Retina (tissue), 1 donor: ENCODE data around the gene TRMT112.

Experiments used
- DNase-seq: peaks from one replicate; pipeline ENCODE4 v3.0.0-alpha.2; 2016

TRMT112 gene

GRCh38 chr11:64290352-64291261 lies 26.8 kb downstream of the TRMT112 start:
- no peak for DNase-seq

DNA sequence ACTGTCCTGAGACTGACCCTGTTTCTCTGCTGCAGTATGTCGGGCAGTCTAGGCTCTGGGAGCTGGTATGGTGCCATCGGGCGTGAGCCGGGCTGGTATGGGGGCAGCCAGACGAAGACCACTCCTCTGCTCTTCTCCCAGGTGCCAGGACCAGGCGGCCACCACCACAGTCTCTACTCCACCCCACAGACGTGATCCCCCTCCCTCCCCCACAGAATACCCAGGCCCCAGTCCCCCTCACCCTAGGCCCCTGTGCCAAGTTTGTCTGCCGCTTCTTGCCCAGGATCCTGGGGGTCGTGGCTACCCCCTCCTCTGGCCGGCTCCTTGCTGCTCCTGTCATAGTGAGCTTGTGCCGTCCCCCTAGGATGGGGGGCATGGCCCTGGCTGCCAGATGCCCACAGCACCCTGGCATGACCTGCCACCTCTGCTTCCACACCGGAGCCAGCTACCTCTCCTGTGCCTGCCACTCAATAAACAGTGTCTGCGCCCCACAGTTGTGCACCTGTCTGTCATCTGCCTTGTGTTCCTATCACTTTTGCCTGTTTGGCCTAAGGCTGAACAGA lies 28.3 kb downstream of the TRMT112 start:
- DNase-seq, result no peak

DNA sequence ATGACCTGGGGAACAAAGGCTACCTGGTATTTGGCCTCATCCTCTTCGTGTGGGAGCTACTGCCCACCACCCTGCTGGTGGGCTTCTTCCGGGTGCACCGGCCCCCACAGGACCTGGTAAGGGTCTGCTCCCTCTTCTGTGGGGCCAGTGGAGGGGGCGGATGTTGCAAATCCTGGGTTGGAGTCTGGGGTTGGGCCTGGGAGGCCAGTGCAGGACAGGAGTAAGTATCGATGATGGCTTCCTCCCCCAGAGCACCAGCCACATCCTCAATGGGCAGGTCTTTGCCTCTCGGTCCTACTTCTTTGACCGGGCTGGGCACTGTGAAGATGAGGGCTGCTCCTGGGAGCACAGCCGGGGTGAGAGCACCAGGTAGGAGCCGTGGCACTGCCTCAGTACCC lies 29.0 kb downstream of the TRMT112 start:
- DNase-seq, result no peak

- no peak for DNase-seq
Observed at GRCh38 chr11:64287676-64288352, 29.5 kb downstream of the TRMT112 start.

- DNase-seq, result no peak
Observed at GRCh38 chr11:64286801-64287159, 30.6 kb downstream of the TRMT112 start.

- DNase-seq, result no peak
Observed at GRCh38 chr11:64285885-64286800, 31.2 kb downstream of the TRMT112 start.

GRCh38 chr11:64284962-64285884 lies 32.1 kb downstream of the TRMT112 start, which contains the start of gene GPR137:
Gene GPR137, plus strand, starts transcription at chr11:64285848. Its CDS starts 677 bp downstream, at chr11:64286525.
- peak; percentile 98 for DNase-seq

- peak; percentile 97 for DNase-seq
Observed at GRCh38 chr11:64284048-64284961, 33.1 kb downstream of the TRMT112 start, which contains the start of gene BAD. Gene BAD, minus strand, starts transcription at chr11:64284665. Its CDS starts 297 bp downstream, at chr11:64284368.

- no peak for DNase-seq
Observed at GRCh38 chr11:64283092-64283491, 34.3 kb downstream of the TRMT112 start.

DNA sequence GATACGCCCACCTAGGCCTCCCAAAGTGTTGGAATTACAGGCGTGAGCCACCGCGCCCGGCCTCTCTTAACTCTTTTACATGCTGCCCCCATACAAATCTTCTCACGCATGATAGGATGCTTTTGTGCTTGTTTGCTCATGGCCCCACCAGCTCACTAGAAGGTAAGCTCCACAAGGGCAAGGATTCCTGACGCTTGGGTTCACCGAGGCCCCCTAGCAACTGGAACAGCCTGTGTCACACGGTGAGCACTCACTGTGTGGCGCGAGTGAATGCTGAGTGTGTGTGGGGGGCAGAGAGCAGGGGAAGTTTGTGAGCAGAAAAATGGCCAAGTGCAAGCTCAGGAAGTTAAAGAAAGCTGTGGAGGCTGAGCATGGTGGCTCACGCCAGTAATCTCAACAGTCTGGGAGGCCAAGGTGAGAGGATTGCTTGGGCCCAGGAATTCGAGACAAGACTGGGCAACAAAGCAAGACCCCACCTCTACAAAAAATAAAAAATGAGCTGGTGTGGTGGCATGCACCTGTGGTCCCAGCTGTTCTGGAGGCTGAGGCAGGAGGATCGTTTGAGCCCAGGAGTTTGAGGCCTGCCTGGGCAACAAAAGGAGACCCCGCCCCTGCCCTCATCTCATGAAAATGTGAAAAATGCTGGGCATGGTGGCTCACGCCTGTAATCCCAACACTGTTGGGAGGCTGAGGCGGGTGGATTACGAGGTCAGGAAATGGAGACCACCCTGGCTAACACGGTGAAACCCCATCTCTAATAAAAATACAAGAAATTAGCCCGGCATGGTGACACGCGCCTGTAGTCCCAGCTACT lies 35.2 kb downstream of the TRMT112 start:
- DNase-seq, result no peak

DNA sequence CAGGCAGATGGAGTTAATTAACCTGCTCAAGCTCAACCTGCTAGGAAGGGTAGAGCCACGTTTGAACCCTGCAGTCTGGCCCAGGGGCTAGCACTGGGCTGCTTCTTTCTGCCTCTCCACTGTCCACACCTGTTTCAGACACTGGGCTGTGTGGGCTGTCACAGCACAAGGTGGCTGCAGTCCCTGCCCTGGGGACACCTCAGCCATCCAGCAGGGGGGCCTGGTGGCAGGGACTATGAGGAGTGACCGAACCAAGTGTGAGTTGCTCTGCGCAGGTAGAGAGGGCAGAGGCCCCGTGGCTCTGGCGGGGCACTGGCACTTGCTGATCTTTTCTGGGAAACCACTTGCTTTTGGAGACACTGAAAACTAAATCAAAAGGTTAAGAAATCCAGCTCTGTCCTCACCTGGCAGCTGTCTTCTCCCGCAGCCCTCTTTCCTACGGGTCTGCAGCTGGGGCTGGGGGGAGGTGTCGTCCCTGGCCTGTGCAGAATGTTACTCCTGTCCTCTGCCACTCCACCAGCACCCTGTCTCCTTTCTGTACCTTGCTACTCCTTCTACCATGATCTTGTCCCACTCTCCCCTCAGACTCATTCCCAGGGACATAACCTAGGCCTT lies 38.7 kb downstream of the TRMT112 start:
- DNase-seq, result no peak

- no peak for DNase-seq
Observed at GRCh38 chr11:64276653-64277431, 40.5 kb downstream of the TRMT112 start.

GRCh38 chr11:64275841-64276240 lies 41.5 kb downstream of the TRMT112 start:
- DNase-seq, result no peak

- no peak for DNase-seq
Observed at GRCh38 chr11:64275031-64275800, 42.1 kb downstream of the TRMT112 start.

- peak; percentile 99 for DNase-seq
Observed at GRCh38 chr11:64269540-64270220, 47.7 kb downstream of the TRMT112 start.

DNA sequence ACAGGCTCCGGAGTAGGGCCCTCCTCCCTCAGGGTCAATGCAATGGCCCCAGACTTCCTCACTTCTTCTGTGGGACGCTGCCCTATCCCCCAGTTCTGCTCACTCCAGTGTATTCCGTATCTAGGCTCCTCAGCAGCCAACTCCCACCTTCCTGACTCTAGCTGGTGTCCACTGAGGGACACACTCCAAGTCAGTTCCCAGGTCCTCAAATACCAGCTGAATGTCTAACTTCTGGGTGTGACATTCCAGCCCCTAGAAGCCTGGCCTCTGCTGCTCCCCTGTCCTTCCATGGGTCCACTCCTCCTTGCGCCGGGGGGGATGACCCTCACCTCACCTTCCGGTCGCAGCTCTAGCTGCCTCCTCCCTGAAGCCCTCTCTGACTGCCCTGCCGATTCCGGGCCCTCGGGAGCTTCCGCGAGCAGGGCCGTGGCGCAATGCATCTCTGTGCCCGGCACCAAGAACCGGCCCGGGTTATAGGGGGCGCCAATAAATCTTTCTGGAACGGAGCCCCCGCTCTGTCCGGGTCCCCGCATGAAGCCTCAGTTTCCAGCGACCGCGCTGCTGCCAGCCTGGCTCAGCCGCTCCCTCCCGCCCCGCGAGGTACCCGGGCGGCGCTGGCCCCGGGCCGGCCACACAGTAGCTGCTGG lies 48.3 kb downstream of the TRMT112 start:
- no peak for DNase-seq
